Peyer's patch (tissue), 4 donors: ENCODE measurements around the gene SKA3.

ENCODE experiments used
- CTCF ChIP-seq, 6 experiments: fragments of 450-650 bp in 4 of 6; fragments of 200-600 bp in 2 of 6; sonication (generic) in 1 of 6; IDR thresholded peaks; one replicate each; pipeline ENCODE4 v1.5.1; 2017 to 2019; ENCODE audit warnings: antibody characterized with exemption in 6 of 6, mild to moderate bottlenecking in 3 of 6, moderate library complexity in 1 of 6
- POLR2A ChIP-seq, 2 donors: fragments of 450-650 bp; IDR thresholded peaks; one replicate each; pipeline ENCODE4 v1.5.1; 2017; ENCODE audit warnings: antibody characterized with exemption in 2 of 2, mild to moderate bottlenecking in 2 of 2, moderate library complexity in 2 of 2

GRCh38 chr13:21212138-21212775 is 35.9 kb upstream of the SKA3 start:
- TF ChIP-seq CTCF (IDR thresholded peaks at IDR 0.05) (no peak), POLR2A (IDR thresholded peaks at IDR 0.05) (no peak)
